GM19328 (cell line): Measurements from ENCODE around the gene TLE4.

Experiments used
- ATAC-seq: cut with Tn5 transposase; IDR thresholded peaks from one replicate; pipeline ENCODE4 v1.9.1; 2021; ENCODE audit warnings: mild to moderate bottlenecking, moderate library complexity; ENCODE audit not compliant: unreplicated experiment

The TLE4 gene

GRCh38 chr9:79660615-79661014, 88.8 kb downstream of the TLE4 start:
- no peak for ATAC-seq

- no peak for ATAC-seq
Observed at GRCh38 chr9:79661279-79661678, 89.5 kb downstream of the TLE4 start.

DNA sequence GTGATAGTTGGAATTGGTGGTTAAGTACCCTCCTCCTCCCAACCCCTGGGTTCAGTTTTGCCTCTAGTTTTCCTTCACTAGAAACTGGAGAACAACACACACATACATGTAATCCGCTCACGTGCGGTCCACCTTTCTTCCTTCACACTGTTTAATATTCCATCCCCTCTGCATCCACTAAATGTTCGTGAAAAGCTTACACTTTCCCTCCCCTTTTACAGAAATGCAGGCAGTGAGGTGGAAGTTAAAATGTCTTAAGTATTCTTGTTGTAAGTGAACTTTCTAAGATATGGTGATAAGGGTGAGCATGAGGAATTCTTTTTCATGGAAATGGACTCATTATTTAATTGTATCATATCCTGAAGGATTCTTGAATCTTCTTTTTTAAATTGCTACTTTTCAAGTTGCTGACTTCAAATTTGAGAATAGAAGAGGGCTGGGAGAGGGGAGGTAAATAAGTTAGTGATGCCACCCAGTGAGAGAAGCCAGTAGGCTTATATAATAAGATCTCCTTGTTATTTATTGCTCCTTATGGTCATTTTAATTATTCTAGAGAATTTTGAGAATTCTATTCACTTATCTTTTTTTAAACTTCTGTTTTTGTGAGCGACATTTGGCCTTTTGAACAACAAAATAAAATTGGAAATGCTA, 90.2 kb downstream of the TLE4 start:
- no peak for ATAC-seq

GRCh38 chr9:79662537-79662956, 90.8 kb downstream of the TLE4 start:
- no peak for ATAC-seq

DNA sequence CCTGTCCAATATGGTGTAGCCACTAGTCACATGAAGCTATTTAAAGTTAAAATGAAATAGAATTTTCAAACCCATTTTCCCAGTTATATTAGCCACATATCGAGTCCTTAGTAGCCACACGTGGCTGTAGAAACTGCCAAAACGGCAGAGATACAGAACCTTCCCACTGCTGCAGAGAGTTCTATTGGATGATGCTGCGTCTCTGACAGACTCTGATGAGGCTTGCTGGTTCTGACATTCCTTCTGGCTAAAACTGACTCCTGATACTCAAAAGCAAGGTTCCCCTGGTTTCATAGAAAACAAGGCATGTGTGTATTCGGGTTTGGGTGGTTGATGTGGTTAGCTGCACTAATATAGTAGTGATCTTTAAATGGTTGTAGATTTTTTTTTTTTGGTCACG, 91.5 kb downstream of the TLE4 start:
- no peak for ATAC-seq

DNA sequence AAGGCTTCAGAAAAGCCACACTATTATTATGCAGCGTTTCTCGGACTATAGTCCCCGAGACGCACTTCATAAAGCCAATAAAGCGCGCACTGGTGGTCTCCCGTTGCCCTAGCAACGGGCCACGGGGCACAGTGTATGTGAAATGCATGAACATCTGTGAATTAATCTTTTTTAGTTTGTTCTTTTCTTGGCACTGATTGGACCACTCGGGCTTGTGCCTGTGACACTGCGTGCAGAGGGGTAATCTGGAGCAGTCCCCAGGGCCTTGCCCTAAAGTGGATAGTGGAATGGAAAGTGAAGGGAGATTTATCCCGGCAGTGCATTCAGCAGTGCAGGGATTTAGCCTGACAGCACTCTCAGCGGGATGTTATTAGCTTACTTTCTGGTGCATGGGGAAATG, 92.1 kb downstream of the TLE4 start:
- no peak for ATAC-seq

DNA sequence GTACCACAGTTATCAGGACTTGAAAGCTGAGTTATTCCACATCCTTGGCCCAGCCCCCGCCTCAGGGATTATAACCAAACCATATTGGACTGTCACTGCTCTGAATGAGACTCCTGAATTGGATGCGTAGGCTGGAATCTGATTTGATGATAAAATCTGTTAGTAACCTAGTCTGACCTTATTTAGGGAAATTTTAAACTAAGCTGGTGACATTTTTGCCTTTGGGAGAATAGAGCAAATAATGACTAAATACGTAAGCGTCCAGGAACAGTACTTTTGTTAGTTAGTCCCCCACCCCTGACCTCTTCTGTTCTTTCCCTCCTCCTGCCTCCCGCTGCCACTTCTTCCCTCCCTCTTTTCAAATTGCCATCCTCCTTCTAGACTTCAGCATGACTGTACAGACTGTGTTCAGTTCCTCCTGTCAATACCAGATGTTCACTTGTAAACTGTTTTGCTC, 92.6 kb downstream of the TLE4 start:
- ATAC-seq: no peak

GRCh38 chr9:79665369-79665768, 93.6 kb downstream of the TLE4 start:
- ATAC-seq: no peak

DNA sequence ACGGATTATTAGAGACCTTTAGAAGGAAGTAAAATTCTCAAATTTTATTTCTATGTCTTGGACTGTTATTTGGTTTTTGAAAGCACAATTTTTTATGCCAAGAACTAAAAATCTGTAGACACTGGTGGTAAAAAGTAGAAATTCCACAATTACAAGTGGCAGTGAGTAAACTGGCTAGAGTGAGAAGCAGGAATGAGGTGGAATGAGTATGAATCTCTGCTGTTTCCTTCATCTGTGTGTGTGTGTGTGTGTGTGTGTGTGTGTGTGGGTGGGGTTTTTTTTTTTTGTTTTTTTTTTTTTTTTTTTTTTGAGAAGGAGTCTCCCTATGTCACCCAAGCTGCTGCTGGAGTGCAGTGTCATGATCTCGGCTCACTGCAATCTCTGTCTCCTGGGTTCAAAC, 94.2 kb downstream of the TLE4 start:
- ATAC-seq: no peak

GRCh38 chr9:79667120-79667519, 95.4 kb downstream of the TLE4 start:
- ATAC-seq: no peak

DNA sequence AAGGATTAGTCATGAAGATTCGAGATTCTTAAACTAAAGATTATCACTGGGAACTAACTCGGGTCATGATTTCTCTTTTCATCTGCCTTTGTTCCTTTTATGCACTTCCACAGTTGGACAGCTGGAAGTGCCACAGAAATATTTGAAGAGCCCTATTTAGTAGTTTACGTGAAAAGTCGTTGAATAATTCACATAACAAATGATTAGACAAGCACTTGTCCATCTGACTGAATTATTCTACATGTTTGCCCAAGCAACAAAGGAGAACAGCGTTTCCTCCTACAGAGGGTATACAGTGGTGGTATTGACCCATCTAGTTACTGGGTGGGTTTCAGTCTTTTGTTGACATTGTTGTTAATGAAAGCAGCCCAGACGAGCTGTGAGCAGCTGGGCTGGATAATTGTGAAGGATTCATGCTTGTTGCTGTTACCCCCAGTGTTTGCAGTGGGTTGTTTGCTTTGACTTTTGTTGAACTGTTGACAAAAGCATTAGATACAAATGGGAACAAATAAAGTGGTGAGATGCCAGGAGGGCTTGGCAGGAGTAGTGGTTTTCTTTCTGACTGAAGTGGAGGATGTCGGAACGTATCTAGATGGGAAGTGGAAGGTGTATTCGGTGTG, 96.2 kb downstream of the TLE4 start:
- no peak for ATAC-seq

DNA sequence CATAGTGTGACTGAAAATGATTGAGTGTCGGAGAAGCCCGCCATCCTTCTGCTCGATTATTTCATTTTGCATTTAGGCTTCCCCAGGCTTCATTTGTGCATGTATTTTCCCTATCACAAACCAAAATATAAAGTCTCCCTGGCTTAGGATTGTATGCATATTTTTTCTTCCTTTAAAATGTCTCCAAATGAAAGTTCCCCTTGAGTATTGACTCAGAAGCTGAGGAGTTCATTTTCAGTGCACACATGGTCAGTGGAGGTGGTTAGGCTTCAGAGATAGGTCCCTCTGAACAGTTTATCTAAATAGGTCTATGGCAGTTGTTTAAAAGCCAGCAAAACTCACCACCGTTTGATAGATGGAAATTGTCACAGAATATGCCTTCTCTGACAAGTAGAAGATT, 97.2 kb downstream of the TLE4 start:
- ATAC-seq: no peak

- ATAC-seq: no peak
Observed at GRCh38 chr9:79670269-79670961, 98.7 kb downstream of the TLE4 start.

DNA sequence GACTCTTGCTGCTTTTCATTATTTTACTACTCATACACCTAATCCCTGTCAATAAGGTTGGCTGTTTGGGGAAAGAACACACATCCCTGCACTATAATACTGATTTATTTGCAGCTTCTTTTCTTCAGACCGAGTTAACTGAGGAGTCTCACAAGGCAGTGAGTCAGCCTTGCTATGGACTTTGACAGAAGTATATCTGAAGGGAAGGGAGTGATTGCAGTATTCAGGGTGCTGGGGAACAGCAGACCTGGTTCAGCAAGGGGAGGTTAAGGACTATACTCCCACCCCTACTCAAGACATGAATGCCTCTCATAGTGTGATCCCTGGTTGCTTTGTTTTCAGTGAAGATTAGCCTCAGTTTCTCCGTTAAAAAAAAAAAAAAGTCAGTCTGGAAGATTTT, 99.8 kb downstream of the TLE4 start:
- no peak for ATAC-seq

DNA sequence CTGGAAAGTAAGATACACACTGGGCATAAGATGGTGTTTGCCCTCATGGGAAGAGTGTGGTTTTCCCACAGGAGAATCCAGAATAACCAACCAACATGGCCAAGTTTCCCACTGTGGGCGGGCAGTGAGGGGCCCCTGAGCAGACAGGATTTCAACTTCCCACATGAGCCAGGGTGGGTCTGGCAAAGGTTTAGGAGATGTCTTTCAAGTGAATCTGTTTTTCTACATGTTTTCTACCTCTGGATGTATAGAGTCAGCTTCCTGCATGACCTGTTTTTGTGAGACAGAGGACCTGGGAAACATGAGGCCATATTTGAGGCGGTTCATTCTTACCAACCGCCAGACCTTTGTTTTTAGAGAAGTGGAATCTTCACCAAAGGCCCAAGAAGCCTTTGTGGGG, 100.5 kb downstream of the TLE4 start:
- no peak for ATAC-seq

GRCh38 chr9:79672891-79673290, 101.1 kb downstream of the TLE4 start:
- no peak for ATAC-seq

- peak; percentile 70 for ATAC-seq
Observed at GRCh38 chr9:79673614-79674013, 101.8 kb downstream of the TLE4 start.

- peak; percentile 19 for ATAC-seq
Observed at GRCh38 chr9:79674052-79674777, 102.5 kb downstream of the TLE4 start.

DNA sequence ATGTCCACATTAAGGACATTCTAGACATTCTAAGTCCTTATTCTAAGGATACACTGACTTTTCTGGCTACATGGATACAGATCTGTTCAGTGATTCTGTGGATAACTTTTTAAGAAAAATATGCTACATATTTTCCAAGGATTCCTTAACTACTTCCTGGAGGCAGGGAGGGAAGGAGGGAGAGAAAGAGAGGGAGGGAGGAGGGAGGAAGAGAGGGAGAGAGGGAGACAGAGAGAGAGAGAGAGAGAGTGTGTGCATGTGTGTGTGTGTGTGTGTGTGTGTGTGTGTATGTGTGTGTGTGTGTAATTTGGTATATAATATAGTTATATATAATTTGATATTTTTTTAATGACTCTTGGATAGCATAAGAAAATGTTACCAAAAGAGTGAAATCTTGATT, 109.8 kb downstream of the TLE4 start:
- ATAC-seq: no peak

GRCh38 chr9:79682076-79682736, 110.4 kb downstream of the TLE4 start:
- no peak for ATAC-seq

GRCh38 chr9:79684059-79684458, 112.3 kb downstream of the TLE4 start:
- no peak for ATAC-seq
